Activated T-cell treated with anti-CD3 and anti-CD28 coated beads, Interleukin-2, amount 50 U/mL, for 24 hours (primary cell): ENCODE results near the gene GSN.

Source experiments
- DNase-seq: peaks from one replicate; pipeline ENCODE4 v3.0.0-alpha.2; 2020
- H3K27ac Mint-ChIP-seq: 2 replicates; pipeline ENCODE4 v1.8.0; 2020; ENCODE audit warnings: mild to moderate bottlenecking, mixed read lengths
- H3K27me3 Mint-ChIP-seq: 2 replicates; pipeline ENCODE4 v1.8.0; 2020; ENCODE audit warnings: mixed read lengths
- H3K36me3 Mint-ChIP-seq: 2 replicates; pipeline ENCODE4 v1.8.0; 2020; ENCODE audit warnings: low read depth, mixed read lengths
- H3K4me1 Mint-ChIP-seq: 2 replicates; pipeline ENCODE4 v1.8.0; 2020; ENCODE audit warnings: low read depth, mixed read lengths
- H3K4me3 Mint-ChIP-seq: 2 replicates; pipeline ENCODE4 v1.8.0; 2020; ENCODE audit warnings: mild to moderate bottlenecking, moderate library complexity, mixed read lengths
- H3K9me3 Mint-ChIP-seq: 2 replicates; pipeline ENCODE4 v1.8.0; 2020; ENCODE audit warnings: mixed read lengths

The GSN gene

GRCh38 chr9:121373011-121373729 lies 105.2 kb downstream of the GSN start:
- peaks cover 39% of the 10 kb centered on the region for H3K4me1 Mint-ChIP-seq
- peaks cover 7% of the 10 kb centered on the region for H3K9me3 Mint-ChIP-seq
- no peak overlapping the region for H3K4me3 Mint-ChIP-seq
- peaks cover 9% of the 10 kb centered on the region for H3K36me3 Mint-ChIP-seq
- no peaks in the 10 kb centered on the region for H3K27me3 Mint-ChIP-seq
- H3K27ac Mint-ChIP-seq = no peak overlapping the region
- DNase-seq = no peak

- no peak overlapping the region for H3K4me3 Mint-ChIP-seq
- H3K27ac Mint-ChIP-seq = no peak overlapping the region
- peaks cover 3% of the 10 kb centered on the region for H3K9me3 Mint-ChIP-seq
- no peaks in the 10 kb centered on the region for H3K36me3 Mint-ChIP-seq
- H3K4me1 Mint-ChIP-seq = peaks cover 17% of the 10 kb centered on the region
- DNase-seq = no peak
- no peaks in the 10 kb centered on the region for H3K27me3 Mint-ChIP-seq
Observed at GRCh38 chr9:121376214-121376830, 108.4 kb downstream of the GSN start.

DNA sequence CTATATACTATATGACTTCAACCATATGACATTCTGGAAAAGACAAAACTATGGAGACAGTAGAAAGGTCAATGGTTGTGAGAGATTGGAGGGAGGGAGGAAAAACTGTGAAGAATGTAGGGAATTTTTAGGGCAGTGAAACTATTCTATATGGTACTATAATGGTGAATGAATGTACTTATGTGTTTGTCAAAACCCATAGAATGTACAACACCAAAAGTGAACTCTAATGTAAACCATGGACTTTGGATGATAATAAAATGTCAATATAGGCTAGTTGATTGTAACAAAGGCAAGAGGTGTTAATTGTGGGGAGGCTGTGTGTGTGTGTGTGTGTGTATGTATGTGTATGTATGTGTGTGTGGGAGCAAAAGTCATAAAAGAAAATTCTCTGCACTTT lies 112.9 kb downstream of the GSN start:
- H3K4me3 Mint-ChIP-seq = no peak overlapping the region
- DNase-seq = no peak
- peaks cover 3% of the 10 kb centered on the region for H3K9me3 Mint-ChIP-seq
- H3K27me3 Mint-ChIP-seq = peaks cover 3% of the 10 kb centered on the region
- H3K4me1 Mint-ChIP-seq = no peaks in the 10 kb centered on the region
- H3K27ac Mint-ChIP-seq = no peak overlapping the region
- no peaks in the 10 kb centered on the region for H3K36me3 Mint-ChIP-seq
